GM19023 (cell line): Measurements from ENCODE around the gene DYNC1I2.
"Not testable (repeated sequence)": the region's sequence is repeated elsewhere in the genome, so short reads cannot be mapped to it uniquely, and the experiment has no call there.

Experiments used
- ATAC-seq: cut with Tn5 transposase; IDR thresholded peaks from one replicate; pipeline ENCODE4 v1.9.1; 2021; ENCODE audit warnings: mild to moderate bottlenecking, moderate library complexity; ENCODE audit not compliant: unreplicated experiment

The DYNC1I2 gene

DNA sequence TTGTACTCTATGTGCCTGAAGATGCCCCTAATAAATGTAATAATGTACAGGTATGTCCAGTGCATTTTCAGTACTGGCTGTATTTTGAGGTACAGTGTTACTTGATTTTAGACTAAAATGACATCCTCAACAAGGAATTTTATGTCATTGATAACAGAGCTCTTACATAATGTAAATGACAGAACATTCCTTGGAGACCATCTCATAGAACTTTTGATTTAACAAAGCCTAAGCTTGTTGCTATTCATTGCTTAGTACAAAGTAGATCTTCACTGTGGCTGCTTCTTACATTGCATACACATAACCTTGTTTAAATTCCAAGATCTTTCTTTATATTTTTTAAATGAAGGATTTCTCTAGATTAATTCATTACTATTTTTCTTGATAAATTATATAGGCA, 24.1 kb downstream of the DYNC1I2 start:
- no peak for ATAC-seq

DNA sequence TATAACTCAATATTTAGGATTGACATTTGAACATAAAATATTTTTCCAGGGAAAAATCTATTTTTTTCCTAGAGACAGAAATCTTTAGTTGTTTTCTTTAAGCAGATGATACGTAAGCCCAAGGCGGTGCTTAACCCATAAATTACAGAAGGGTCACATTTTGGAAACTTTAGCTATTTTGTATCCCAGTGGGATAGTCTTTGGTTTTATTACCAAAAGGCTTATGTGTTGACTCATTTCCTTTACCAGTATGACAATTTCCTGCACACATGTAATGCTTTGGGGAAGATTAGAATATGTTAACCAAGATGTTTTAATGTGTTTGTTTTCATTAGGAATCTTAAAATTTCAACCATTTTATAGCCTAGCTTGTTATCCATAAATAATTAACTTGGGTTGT, 24.8 kb downstream of the DYNC1I2 start:
- no peak for ATAC-seq

DNA sequence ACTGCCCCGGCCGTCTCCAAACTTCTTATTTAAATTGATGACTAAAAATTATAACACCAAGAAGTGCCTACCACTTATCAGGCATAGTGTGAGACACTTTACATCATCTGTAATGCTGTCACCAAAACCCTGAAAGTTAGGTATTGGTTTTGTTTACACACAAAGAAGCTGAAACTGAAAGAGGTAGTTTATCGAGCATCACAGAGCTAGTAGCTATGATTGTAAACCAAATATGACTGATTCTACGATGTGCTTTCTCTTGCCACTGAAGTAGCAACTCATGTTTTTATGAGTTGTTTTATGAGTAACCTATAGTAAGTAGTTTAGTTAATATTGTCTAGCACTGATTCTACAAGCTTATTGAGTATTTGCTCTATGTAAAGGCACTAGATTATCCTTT, 31.5 kb downstream of the DYNC1I2 start:
- peak; percentile 73 for ATAC-seq

DNA sequence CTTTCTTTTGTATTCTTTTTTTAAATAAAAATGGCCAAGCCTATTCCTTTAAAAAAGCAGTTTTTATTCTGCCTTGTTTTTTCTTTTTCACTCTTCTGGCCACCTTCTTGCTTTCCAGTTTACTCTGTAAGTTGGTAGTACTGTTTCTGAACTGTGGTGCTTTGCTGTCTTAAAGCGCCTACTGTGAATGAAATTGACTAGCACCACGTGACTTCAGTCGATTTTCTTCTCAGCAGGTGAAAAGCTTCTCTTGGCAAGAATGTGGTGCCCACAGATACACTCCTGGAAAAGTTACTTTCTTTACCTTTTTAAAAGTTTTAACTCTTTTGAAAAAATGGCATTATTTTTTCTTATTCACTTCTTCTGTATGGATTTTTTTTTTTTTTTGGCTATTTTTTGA, 32.4 kb downstream of the DYNC1I2 start:
- ATAC-seq, result no peak

DNA sequence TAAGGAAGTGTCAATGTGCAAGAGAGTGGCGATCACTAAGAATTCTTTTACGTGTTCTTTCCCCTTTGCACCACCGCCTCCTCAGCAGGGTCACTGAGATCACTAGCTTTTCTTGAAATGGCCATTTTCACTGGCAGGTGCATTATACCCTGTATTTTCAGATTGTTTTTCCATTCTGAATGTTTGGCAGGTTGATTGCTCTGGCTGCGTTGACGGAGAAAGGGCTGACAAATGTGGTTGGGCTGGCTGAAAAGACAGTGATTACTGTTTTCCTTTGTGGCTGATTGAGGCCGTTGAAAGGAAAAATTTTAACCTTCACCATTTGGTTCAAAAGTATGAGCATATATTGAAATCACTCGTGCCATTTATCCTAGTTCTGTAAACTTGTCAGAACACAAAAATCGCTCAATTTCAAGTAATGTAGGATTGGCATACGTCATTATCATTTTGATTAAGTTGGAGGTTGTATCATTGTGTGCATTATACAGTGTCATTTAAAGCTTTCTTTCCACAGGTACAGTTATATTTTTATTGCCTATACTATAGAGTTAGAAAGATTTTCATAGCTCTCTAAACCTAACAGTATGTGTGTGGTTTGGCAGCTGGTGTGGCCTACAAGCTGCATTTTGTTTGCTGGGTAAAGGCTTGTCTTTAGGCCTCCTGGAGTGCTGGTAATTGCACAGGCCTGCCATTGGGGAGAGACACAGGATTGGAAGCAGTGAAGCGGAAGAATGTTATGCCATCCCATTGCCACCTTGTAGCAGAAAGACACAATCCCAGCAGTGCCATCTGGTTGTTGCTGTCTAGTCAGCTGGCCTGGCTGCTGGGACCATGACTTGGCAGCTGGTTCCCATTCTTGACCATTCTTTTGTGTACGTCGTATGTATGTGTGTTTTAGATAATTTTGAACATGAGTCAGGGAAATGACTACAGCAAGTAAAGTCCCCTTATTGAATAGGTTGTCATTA, 36.7 kb downstream of the DYNC1I2 start:
- ATAC-seq, result no peak

DNA sequence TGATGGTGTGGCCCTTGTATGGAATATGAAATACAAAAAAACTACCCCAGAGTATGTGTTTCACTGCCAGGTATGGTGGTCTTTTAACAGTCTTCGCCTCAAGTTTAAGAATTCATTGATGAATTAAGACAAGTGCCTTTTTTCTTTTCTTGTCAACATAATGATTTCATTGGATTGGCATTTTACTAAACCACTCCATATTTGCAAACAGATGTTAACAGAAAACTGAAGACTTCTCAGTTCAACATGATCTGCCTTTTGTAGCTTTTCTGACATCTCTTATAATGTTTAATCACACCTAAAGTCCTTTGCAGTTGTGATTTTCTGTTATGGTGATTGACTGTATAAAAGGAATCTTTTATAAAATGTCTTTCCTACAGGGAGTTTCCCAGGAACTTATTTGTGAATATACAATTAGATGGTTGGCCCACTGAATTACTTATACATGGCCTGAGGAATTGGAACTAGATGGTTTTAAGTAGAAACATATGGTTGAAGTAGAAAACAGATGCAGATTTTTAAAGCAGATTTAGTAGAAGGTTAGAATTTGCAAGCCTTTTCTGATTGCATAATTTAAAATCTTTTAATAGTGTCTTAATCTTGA, 39.7 kb downstream of the DYNC1I2 start:
- no peak for ATAC-seq

DNA sequence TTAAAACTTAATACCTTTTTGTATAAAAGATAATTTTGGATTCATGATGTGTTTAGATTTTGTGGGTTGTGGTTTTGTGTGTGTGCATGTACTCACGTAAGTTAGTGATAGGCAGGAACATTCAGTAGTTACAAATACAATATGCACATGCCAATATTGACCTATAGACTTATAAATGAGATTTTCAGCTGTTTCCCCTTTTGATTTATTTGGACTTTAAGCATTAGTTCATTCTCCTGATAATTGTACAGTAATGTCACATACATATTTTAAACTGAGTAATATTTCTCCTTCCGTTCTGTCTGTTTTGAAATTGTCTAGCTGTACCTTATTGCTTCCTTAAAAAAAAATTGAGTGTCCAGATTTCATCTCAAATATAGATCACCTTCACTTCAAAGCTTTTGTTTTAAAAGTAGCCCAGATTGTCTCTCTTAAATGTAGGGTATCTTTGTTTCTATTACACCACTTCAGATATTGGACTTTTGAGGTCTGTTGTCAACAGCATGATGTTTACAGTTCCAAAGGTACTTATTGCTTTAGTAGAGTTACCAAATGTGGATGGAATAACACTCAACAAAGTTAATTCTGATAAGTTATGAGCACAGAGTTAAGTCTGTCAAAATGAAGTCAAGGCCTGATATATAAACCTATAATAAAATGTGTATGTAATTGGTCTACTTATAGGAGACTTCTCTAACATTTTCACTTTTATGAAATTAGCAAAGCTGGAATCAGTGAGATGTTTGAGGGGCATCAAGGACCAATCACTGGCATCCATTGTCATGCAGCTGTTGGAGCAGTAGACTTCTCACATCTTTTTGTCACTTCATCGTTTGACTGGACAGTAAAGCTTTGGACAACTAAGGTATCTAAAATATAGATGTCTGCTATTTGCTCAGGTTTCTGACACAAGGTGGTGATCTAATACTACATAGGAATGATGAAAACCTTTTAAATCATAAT, 42.0 kb downstream of the DYNC1I2 start:
- no peak for ATAC-seq

DNA sequence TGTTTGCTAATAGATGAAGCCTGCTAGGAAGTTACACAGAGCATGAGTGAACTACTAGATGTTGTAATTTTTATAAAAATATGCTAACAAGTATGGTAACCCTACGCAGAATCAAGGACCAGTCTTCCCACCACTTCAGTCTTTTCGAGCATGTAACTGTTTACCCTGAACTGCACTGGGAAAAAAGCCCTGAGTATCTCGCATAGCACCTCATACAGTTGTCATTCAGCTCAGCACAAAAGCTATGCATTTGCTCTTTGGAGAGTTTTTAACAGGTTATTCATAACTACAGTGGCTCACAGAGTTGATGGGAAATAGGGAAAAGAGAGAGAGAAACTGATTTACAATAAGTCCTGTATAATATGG, 42.7 kb downstream of the DYNC1I2 start:
- no peak for ATAC-seq

DNA sequence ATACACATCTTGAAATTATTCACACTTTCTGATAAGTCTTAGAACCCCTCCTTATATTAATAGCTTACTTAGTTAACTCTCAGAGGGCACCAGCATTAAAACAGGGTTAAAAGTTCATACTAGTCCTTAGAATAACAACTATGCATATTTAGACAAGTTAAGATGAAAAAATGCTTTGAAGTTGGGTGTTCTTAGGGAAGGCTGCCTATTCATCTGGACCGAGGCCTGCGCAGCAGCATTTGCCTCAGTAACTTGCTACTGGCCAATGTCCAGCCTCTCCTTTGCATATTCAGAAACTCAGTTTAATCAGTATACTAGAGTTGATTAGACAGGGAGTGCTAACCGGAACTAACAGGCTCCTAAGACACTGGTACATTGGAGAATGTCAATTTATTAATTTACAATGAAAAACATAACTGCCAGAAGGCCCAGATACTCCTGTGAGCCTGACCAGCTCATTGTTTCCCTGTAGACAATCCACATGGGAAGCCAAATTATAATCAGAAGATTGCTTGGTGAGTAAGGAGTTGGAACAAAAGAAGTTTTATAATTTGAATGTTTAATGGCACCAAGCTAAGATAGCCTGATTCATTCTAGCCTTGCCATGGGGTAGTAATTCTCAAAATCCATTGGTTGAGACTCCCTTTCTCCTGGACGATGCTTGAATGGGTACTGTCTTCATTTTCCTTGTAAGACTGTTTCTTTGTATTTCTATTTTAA, 48.9 kb downstream of the DYNC1I2 start:
- no peak for ATAC-seq

DNA sequence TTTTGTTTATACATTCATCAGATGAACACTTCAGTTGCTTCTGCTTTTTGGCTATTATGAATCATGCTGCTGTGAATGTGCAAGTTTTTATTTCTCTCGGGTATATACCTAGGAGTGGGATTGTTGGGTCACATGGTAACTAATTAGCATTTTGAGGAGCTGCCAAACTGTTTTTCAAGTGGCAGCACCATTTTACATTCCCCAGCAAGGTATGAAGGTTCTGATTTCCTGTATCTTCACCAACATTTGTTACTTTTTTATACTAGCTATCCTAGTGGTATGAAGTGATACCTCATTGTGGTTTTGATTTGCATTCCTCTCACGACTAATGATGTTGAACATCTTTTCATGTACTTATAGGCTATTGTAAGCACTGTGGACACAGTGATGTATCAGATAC, 53.9 kb downstream of the DYNC1I2 start:
- no peak for ATAC-seq

DNA sequence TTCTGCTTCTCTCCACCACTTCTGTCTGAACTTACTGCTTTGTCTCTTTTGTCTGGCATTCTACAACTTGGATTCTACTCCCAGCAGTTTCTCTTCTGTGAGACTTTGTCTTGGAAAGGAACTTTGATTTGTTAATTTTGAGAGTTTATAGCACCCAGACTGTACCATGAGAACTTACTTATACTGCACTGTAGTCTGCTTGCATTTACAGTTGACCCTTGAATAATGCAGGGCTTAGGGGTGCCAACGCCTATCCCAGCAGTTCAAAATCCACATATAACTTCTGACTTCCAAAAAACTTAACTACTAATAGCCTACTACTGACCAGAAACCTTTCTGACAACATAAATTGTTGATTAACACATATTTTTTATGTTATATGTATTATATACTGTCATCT, 55.5 kb downstream of the DYNC1I2 start:
- no peak for ATAC-seq

DNA sequence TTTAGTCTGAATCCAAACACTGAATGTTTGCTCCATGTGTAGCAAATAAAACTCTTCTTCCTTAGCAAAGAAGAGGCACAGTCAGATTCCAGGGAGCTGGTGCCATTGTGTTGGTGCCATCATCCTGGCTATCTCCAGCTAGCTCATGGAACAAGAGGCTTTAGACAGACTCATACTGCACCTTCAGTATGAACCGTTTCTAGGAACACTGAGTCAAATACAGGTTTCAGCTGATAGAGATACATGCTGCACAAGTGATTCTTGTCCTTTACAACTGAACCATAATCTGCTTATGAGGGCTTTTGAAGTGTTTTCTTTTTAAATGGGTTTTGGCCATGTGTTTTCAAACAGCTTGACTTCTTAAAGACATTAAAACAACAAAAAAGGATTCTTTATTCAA, 57.9 kb downstream of the DYNC1I2 start:
- no peak for ATAC-seq

DNA sequence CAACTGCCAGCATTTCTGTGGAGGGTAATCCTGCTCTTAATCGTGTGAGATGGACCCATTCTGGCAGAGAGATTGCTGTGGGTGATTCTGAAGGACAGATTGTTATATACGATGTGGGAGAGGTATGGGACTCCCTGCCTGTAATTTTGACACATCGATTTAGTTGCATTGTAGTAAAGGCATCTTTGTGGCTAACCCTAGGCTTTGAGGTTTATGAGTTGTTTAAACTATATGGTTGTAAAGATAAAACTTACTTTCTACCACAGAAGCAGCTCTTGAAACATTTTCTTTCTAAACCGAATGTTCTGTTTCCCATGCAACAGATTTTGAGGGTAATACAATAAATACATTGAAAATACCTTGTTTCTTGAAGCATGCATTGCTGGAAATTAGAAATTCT, 58.5 kb downstream of the DYNC1I2 start:
- no peak for ATAC-seq

DNA sequence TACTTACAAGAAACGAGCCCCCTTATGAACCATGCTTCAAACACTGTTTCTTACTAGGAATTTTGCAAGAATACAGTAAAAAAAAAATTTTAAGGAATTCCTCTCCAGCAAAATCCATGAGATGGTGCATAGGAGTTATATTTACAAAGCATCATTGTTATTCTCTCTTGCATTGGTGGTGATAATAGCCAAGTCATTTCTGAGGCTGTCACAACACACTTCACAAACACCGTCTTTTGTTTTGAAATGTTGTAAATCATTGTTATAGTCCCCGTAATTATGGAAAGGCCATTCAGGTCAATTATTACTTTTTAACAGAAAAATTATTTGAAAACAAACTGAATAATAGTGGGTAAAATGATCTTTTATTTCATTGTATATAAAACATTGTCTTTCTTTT, 60.1 kb downstream of the DYNC1I2 start:
- ATAC-seq, result no peak

DNA sequence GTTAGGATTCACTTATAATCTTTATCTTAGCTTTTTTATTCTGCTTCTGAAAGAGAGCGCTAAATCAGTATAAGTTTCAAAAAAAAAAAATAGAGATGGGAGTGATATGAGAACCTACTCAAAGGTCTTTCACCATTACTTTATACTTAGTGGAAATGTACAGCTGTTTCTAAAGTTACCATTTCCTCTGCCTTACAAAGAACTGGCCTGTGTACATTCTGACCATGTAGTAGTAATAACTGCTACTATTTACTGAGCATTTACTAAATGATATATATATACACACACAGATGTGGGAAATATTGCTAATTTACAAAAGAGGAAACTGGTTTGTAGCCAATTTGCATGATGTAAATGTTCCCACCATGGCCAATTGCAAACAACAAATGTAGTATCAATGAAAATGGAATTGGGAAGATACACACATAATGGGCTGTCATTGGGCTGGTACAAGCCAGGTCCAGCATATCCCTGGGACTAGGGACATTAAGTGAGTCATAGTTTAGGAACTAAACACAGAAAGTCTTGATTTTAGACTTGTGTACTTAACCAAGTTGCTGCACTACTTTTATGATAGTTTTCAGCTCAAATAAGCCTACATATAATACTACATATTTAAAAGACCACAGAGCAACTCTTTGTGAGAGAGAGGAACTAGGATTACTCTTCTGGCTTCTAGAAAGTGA, 67.1 kb downstream of the DYNC1I2 start:
- ATAC-seq, result no peak

DNA sequence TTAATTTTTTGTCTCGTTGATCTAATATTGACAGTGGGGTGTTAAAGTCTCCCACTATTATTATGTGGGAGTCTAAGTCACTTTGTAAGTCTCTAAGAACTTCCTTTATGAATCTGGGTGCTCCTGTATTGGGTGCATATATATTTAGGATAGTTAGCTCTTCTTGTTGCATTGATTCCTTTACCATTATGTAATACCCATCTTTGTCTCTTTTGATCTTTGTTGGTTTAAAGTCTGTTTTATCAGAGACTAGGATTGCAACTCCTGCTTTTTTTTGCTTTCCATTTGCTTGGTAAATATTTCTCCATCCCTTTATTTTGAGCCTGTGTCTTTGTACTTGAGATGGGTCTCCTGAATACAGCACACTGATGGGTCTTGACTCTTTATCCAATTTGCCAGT, 71.5 kb downstream of the DYNC1I2 start:
- ATAC-seq, result not testable (repeated sequence)

DNA sequence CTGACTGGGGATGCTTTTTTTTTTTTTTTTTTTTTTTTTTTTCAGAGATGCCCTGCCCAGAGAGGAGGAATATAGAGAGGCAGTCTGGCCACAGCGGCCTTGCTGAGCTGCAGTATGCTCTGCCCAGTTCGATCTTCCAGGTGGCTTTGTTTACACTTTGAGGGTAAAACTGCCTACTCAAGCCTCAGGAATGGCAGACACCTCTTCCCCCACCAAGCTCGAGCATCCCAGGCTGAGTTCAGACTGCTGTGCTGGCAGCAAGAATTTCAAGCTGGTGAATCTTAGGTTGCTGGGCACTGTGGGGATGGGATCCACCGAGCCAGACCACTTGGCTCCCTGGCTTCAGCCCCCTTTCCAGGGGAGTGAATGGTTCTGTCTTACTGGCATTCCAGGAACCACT, 73.9 kb downstream of the DYNC1I2 start:
- ATAC-seq, result not testable (repeated sequence)

DNA sequence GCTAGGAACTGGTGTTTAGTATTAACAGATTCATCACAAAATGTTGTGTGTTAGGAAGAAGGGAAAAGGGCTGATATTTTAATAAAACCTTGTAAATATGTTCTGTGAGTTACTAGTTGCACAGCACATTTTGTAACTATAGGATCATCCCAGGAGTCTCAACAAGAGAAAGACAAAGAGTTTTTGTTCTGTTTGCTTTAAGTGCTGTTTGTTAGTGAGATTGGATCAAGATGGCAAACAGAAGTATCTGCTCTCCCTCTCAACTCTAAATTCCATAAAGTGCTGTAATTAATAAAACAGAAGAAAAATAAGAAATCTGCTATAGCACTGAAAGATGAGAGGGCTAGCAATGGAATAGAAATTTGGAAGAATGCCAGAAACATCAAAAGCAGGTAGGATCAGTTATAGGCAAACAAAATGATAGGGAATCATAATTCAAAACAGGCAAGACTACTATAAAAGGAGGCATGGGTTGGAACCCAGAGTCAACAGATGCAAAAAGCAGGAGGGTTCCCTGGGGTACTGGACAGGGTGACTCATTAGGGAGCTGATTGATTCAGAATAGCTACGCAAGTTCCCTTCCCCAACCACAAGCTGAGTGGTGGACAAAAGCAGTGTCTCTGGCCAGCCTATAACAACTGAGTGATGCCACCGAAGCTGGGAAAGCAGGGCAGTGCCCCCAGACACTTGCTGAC, 75.8 kb downstream of the DYNC1I2 start:
- no peak for ATAC-seq

DNA sequence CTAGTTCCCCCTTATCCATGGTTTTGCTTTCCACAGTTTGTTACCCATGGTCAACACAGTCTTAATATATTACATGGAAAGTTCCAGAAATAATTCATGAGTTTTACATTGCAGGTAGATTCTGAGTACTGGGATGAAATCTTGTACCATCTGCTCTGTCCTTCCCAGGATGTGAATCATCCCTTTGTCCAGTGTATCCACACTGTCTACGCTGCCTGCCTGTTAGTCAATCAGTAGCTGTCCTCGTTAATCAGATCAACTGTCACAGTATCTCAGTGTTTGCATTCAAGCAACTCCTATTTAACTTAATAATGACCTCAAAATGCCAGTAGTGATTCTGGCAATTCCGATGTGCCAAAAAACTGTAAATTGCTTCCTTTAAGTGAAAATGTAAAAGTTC, 76.3 kb downstream of the DYNC1I2 start:
- no peak for ATAC-seq

DNA sequence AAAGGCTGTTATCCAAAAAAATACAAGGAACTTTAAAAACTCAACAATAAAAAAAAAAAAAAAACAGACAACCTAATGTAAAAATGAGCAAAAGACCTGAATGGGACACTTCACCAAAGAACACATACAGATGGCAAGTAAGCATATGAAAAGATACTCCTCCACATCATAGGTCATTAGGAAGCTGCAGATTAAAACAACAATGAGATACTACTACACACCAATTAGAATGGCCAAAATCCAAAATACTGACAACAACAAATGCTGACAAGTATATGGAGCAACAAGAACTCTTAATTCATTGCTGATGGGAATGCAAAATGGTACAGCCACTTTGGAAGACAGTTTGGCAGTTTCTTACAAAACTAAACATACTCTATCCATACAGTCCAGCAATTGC, 84.2 kb downstream of the DYNC1I2 start:
- ATAC-seq, result no peak
